Right atrium auricular region (tissue), 2 donors: ENCODE measurements around the gene HOMER2. TPM values are rescaled to one million over a fixed set of nuclear protein-coding genes. Genes with fewer than 3 reads are reported as not detected.
A peak's percentile ranks its signal among the peaks of the same experiment; 100 is the strongest.
"Not testable (repeated sequence)": the region's sequence is repeated elsewhere in the genome, so short reads cannot be mapped to it uniquely, and the experiment has no call there.

Source experiments
- DNase-seq: peaks from one replicate; pipeline ENCODE4 v3.0.0-alpha.2; 2019; ENCODE audit warnings: low spot score
- H3K27ac ChIP-seq, 2 donors: fragments of 200-600 bp; sonication (generic); 1 replicate in 1 of 2; 2 replicates in 1 of 2; pipeline ENCODE4 v1.5.1; 2016 to 2019
- H3K27me3 ChIP-seq, 2 donors: fragments of 200-600 bp; sonication (generic); one replicate each; pipeline versions ENCODE4 v1.5.1 to v1.6.0; 2017 to 2019
- H3K36me3 ChIP-seq: fragments of 200-600 bp; sonication (generic); one replicate; pipeline ENCODE4 v1.5.1; 2016
- H3K4me1 ChIP-seq, 2 donors: fragments of 200-600 bp; sonication (generic); one replicate each; pipeline versions ENCODE4 v1.5.1 to v1.6.0; 2017 to 2019
- H3K4me3 ChIP-seq, 2 donors: fragments of 200-600 bp; sonication (generic); 1 replicate in 1 of 2; 2 replicates in 1 of 2; pipeline ENCODE4 v1.5.1; 2017 to 2019; ENCODE audit warnings: mild to moderate bottlenecking in 1 of 2, moderate library complexity in 1 of 2
- H3K9me3 ChIP-seq, 2 donors: fragments of 200-600 bp; sonication (generic); one replicate each; pipeline ENCODE4 v1.5.1; 2019
- total RNA-seq, 2 donors: library from RNA; depleted of rRNA; stranded (reverse); fragments of >200 nt; gene quantifications; one replicate each; pipeline ENCODE4 v1.1.0, GENCODE V29; 2016
- TF ChIP-seq, protein P1 (sequence below), 2 donors: fragments of 200-600 bp; sonication (generic); IDR thresholded peaks; one replicate each; pipeline ENCODE4 v1.5.1; 2019; ENCODE audit warnings: antibody characterized with exemption in 2 of 2

The HOMER2 gene
- total RNA-seq, 2 donors from 2014 or later, result 18.3 to 24.8 TPM

DNA sequence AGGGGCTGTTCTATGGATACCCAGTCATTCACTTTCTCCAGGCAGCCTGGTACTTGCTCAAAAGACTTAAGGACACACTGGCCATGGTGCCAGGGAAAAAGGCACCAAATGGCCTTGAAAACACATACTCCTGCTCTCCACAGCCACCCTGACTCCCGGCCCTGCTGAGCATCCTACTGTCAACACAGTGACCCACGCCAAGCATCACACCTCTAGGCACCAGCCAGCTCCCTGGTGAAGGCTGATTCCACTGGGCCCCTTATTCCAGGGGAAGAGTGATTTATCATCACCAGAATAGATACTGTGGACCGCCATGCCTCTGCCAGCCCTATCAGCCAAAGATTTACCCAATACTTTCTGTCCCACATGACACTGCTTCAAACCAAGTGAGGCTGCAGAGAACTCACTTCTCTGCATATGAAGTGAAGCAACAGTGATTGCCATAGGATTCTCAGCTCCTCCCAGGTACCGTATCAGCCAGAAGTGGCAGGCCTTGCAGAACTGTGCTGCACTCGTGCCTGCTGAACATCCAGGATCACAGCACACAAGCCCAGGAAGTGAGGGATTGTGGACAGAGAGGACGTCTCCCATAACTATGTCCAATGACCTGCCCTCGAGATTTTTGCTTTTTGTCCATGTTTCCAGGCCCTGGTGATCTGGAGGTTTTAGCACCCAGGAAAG is 79.4 kb downstream of the HOMER2 start:
- H3K4me1 ChIP-seq, result peaks cover 0 to 4% of the 10 kb centered on the region in 2 donors
- DNase-seq, result no peak
- H3K27ac ChIP-seq, result no peak overlapping the region
- no peaks in the 10 kb centered on the region for H3K36me3 ChIP-seq
- TF ChIP-seq, protein P1, sequence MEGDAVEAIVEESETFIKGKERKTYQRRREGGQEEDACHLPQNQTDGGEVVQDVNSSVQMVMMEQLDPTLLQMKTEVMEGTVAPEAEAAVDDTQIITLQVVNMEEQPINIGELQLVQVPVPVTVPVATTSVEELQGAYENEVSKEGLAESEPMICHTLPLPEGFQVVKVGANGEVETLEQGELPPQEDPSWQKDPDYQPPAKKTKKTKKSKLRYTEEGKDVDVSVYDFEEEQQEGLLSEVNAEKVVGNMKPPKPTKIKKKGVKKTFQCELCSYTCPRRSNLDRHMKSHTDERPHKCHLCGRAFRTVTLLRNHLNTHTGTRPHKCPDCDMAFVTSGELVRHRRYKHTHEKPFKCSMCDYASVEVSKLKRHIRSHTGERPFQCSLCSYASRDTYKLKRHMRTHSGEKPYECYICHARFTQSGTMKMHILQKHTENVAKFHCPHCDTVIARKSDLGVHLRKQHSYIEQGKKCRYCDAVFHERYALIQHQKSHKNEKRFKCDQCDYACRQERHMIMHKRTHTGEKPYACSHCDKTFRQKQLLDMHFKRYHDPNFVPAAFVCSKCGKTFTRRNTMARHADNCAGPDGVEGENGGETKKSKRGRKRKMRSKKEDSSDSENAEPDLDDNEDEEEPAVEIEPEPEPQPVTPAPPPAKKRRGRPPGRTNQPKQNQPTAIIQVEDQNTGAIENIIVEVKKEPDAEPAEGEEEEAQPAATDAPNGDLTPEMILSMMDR (IDR thresholded peaks at IDR 0.05), result no peak
- no peak overlapping the region for H3K4me3 ChIP-seq
- H3K27me3 ChIP-seq, result no peaks in the 10 kb centered on the region
- no peaks in the 10 kb centered on the region for H3K9me3 ChIP-seq

DNA sequence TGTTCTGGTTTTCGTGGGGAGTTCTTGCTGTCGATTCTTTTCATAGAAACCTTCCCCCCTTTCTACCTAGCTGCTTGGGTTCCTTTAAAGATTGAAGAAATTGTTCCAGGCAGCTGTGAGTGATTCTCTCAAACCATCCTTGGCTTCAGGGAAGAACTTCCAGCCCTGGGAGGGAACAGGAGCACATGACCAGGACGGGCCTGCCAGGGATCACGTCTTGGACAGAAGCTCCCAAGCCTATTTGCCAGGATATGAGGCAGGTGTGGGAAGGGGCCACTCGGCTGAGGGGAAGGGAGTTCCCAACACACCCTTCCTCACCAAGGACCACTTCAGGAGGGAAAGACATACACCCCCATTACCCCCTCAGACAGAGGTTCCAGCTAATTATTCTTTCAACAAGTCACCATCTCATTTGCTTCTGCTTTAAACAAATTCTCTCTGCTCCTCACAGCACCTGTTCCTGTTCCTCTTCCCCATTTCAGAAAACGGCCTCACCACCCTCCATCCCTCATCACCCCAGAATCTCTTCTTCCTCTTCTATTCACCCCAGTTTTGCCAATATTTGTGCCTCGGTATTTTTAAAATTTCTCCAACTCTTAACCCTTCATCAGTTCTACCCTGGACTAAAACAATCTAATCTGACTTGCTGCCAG is 80.6 kb downstream of the HOMER2 start:
- Histone ChIP-seq H3K4me3 (no peak overlapping the region), H3K9me3 (no peaks in the 10 kb centered on the region), H3K36me3 (no peaks in the 10 kb centered on the region), H3K27me3 (no peaks in the 10 kb centered on the region), H3K4me1 (peaks cover 0 to 4% of the 10 kb centered on the region in 2 donors), H3K27ac (no peak overlapping the region)
- TF ChIP-seq, protein P1 (IDR thresholded peaks at IDR 0.05), result no peak
- no peak for DNase-seq

DNA sequence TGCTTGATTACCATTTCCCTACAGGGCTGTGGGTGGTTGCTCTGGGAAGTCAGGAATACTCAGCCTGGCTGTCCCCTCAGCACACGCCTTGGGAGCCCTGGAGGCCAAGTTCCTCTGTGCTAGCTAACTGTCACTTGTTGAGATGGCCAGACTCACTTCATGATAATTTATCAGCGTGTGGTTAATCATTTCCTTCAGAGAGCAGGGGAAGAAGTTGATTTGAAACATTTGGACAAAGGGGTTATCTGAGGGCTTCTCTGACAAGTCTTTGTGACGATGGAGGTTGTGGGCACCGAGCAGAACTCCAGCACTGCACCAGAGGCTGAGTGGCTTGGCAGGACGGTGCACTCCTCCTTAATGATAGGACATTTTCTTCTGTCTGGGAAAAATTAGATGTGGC is 81.2 kb downstream of the HOMER2 start:
- H3K27me3 ChIP-seq, result no peaks in the 10 kb centered on the region
- TF ChIP-seq, protein P1 (IDR thresholded peaks at IDR 0.05), result no peak
- H3K4me1 ChIP-seq, result peaks cover 0 to 4% of the 10 kb centered on the region in 2 donors
- no peaks in the 10 kb centered on the region for H3K36me3 ChIP-seq
- H3K4me3 ChIP-seq, result no peak overlapping the region
- no peaks in the 10 kb centered on the region for H3K9me3 ChIP-seq
- H3K27ac ChIP-seq, result no peak overlapping the region
- no peak for DNase-seq

DNA sequence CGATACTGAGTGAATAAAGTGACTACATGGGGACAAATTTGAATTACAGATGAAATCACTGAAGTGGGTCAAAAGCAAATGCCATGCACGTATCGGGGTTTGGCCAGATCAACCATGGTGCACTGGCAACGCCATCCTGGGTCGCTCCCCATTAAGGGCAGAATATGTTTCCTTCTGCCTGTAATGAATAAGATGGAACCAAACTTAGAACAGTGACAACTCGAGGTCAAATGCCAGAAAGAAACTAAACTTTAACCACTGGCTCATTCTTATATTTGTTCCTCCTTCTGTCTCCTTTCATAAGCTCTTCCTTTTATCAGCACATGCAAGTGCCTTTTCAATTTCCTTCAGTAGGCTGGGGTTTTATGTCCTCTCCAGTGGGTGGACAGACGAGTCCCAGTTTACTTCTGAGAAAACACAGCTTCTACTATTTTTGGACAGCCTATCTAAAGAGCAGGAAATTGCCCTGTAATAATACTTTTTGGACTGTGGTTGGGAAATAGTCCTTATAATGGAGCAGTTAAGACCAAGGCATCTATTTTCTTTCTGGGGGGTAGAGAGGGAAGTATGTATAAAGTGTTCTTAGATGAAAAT is 81.7 kb downstream of the HOMER2 start:
- Histone ChIP-seq H3K4me3 (no peak overlapping the region), H3K36me3 (no peaks in the 10 kb centered on the region), H3K27me3 (no peaks in the 10 kb centered on the region), H3K9me3 (no peaks in the 10 kb centered on the region), H3K4me1 (peaks cover 0 to 4% of the 10 kb centered on the region in 2 donors), H3K27ac (no peak overlapping the region)
- TF ChIP-seq, protein P1 (IDR thresholded peaks at IDR 0.05), result no peak
- no peak for DNase-seq

DNA sequence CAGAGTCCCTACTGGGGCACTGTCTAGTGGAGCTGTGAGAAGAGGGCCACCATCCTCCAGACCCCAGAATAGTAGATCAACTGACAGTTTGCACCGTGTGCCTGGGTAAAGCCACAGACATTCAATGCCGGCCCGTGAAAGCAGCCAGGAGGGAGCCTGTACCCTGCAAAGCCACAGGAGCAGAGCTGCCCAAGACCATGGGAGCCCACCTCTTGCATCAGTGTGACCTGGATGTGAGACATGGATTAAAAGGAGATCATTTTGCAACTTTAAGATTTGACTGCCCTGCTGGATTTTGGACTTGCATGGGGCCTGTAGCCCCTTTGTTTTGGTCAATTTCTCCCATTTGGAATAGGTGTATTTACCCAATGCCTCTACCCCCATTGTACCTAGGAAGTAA is 86.5 kb downstream of the HOMER2 start:
- not testable (repeated sequence) for H3K9me3 ChIP-seq, H3K27me3 ChIP-seq, H3K36me3 ChIP-seq, H3K4me3 ChIP-seq, H3K27ac ChIP-seq, H3K4me1 ChIP-seq
- DNase-seq, result peak; percentile 9

DNA sequence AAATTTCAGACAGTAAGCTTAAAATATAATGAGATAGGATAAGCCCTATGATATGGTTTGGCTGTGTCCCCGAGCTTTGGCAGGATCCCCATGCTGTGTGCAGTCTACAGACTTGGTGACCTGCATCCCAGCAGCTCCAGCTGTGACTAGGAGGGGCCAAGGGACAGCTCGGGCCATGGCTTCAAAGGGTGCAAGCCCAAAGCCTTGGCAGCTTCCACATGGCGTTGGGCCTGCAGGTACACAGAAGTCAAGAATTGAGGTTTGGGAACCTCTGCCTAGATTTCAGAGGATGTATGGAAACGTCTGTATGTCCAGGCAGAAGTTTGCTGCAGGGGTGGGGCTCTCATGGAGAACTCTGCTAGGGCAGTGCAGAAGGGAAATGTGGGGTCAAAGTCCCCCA is 86.9 kb downstream of the HOMER2 start:
- not testable (repeated sequence) for H3K4me1 ChIP-seq, H3K27me3 ChIP-seq, H3K36me3 ChIP-seq, H3K9me3 ChIP-seq, H3K27ac ChIP-seq, H3K4me3 ChIP-seq
- DNase-seq, result peak; percentile 38
